Stimulated activated CD8-positive, alpha-beta memory T cell treated with anti-CD3 and anti-CD28 coated beads, Interleukin-12 subunit alpha, Interleukin-12 subunit beta, amount 100 ng/mL, for 1 hour (primary cell): ENCODE measurements around the gene TANK.
"Not testable (repeated sequence)": the region's sequence is repeated elsewhere in the genome, so short reads cannot be mapped to it uniquely, and the experiment has no call there.

Experiments
- DNase-seq: peaks from one replicate; pipeline ENCODE4 v3.0.0-alpha.2; 2020; ENCODE audit warnings: low read depth

TANK gene

GRCh38 chr2:161228511-161229240, 68.4 kb downstream of the TANK start:
- DNase-seq = no peak

GRCh38 chr2:161230959-161231358, 70.7 kb downstream of the TANK start:
- no peak for DNase-seq

GRCh38 chr2:161232571-161232970, 72.3 kb downstream of the TANK start:
- no peak for DNase-seq

DNA sequence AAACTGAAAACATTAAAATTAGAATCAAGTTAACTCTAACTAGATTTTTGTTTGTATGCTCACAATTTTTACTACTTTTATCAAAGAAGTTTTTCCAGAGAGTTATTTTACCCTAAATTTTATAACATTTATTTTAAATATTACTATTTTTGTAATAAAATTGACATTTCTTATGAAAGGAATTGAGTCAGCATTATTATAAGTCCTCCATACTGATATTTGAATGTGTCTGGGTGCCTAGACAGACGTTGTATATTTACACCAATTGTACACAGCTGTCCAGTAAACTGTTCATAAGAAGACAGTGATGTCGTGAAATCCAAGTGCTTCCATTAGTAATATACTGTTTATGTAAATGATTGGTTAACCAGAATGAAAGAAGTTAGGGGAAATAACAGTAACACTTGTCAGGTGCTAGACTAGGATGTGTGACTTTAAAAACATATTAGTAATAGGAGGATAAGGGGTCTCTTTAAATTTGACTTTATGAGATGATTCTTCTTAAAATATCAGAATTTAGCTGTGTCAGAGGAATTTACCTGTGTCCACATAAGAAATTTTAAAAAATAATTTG, 73.7 kb downstream of the TANK start:
- DNase-seq = no peak

GRCh38 chr2:161234627-161235026, 74.4 kb downstream of the TANK start:
- DNase-seq = no peak

GRCh38 chr2:161237392-161238264, 77.4 kb downstream of the TANK start:
- no peak for DNase-seq

DNA sequence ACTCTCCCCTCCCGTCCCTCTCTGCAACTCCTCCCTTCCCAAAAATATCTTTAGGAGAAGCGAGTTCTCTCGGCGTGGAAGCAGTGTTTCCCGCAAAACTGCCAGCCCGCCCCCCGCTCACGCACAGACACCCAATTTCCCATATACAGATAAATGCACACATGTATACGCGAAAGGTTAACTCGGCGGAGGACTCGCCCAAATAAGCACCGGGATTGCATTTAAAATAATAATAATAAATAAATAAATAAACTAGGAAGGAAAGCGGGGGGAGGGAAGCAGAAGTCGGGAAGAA, 78.0 kb downstream of the TANK start:
- DNase-seq = no peak

DNA sequence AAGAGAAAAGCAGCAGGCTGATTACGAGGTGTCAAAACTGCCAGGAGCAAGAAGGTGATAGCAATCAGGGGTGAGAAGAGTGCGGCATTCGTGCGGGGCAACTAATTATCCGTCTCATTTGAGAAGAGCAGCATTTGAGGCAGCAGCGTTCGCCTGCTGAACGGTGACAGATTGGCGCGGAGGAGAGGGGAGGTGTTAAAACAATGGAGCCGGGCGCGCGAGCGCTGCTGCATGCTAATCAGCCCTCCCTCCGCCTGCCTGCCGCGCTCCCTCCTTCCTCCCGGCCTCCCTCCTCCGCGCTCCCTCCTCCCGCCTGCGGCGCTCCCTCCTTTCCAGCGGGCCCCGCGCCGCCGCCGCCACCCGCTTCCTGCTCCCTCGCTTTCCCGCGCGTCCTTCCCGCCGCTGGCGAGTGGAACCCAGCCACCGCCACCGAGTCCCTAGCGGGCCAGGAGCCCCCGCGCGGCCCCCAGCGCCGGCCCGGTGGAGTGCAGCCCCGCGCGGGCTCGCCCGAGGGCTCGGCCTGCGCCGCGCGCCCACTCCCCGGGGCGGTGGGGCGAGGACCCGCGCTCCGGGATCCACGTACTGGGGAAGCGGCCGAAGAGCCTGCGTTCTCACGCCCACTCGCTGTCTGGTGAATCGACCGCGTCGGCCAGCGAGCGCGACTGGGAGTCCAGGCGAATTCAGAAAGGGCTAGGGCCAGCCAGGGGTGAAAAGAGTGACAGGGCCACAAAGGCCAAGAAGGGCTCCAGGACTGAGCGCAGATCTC, 78.5 kb downstream of the TANK start:
- no peak for DNase-seq

GRCh38 chr2:161239326-161240109, 79.3 kb downstream of the TANK start:
- no peak for DNase-seq

DNA sequence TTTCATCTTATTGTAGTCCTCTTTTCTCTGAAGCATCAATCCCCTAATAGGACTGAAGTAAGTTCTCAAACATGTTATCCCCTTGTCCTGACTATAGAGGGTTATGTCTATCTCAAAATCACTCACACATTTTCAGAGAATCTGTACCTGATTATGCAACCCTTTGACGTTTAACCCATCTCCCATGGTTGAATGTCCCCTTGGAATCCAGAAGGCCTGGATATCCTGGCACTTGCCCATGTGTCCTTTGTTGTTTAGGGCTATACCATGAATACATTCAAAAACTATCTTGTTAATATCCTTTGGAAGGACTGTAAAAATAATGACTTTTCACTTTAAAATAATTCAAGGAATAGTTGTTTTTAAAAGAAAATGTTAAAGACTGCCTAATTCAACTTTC, 81.7 kb downstream of the TANK start:
- no peak for DNase-seq

DNA sequence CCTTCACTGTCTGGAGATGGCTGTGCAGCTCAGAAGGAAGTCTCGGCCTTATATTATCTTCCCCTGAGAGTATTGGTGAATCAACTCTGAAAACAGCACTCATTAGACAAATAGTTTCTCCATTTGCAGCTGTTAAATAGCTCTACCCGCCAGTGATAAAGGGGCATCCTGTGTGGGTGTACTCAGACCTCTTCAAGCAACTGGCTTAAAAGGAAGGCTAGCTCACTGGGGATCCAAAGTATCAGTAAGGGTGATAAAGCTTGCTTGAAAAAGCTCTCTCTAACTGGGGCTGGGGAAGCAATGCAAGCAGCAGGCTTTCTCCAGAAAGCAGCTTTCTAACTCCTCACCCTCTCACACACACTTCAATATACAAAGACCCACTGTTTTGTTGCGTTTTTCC, 83.1 kb downstream of the TANK start:
- DNase-seq = no peak

DNA sequence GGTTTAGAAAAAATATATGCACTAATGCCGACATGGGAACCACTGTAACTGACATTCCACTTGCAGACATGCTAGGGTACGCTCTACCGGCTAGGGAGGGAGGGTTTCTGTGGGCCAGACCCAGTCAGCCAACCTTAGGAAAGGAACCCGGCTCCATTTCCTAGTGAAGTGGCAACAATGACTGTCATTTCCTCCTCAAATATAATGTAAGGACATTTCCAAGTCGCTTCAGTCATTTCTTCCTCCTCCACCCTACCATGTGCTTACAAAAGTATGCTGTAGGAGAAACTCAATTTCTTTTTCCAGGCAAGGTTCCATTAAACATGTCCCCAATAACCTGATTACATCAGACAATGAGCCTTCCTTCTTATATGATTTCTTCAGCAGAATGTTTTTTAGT, 83.7 kb downstream of the TANK start:
- no peak for DNase-seq

GRCh38 chr2:161244387-161245260, 84.4 kb downstream of the TANK start:
- DNase-seq = not testable (repeated sequence)

DNA sequence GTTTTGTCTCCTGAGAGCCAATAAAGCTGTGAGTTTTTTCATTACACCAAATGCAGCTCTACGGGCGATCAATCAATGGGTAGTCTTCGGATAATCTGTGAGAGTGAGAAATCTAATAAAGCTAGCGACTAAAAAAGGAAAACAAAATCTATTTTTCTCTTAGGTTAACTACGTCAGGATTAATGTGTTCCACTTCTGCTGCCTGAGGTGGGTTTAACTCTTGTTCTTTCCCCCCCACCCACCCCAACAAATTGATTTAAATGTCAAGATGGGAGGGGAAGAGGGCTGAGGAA, 85.0 kb downstream of the TANK start:
- no peak for DNase-seq

GRCh38 chr2:161245671-161246070, 85.4 kb downstream of the TANK start:
- DNase-seq = no peak

DNA sequence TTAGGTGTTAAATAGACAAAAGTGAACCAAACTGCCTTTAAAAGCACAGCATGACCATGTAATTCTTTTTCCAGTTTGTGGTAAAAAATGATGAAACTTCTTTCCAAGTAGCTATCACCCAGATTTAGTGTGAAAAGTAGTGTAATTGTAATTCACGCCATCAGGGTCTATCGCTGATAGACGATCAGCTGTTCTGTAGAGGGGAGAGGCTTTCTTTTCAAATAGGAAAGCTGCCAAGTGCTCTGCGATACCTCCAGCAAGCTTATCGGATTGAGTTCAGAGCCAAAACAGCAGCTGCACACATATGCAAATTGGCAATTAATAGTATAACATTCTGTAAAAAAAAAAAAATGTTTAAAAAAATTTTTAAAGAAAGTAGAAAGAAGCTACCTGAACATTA, 86.1 kb downstream of the TANK start:
- DNase-seq = no peak

DNA sequence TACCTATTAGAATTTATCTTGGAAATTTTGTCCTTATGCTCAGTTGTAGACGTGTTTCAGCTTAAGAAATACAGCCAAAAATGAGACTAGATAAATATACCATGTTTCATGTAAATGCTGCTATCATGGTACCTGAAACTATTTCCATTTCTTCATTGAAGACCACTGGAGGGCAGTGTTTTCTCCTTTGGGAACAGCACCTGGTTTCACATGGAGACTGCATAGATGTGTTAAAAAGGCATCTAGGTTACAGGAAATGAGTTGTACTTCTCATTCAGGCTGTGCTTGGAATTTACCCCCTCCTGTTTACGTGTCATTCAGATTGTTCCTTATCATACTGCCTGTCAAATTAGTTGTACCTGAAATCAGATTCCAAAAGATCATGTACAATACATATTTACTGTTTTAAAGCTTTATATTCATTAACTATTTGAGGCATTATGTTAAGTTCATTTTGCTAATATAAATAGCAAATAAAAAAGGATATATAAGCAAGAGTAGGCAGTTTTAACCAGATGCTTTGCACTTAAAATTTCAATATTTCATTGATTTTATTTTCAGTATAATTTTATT, 90.7 kb downstream of the TANK start:
- DNase-seq = no peak

DNA sequence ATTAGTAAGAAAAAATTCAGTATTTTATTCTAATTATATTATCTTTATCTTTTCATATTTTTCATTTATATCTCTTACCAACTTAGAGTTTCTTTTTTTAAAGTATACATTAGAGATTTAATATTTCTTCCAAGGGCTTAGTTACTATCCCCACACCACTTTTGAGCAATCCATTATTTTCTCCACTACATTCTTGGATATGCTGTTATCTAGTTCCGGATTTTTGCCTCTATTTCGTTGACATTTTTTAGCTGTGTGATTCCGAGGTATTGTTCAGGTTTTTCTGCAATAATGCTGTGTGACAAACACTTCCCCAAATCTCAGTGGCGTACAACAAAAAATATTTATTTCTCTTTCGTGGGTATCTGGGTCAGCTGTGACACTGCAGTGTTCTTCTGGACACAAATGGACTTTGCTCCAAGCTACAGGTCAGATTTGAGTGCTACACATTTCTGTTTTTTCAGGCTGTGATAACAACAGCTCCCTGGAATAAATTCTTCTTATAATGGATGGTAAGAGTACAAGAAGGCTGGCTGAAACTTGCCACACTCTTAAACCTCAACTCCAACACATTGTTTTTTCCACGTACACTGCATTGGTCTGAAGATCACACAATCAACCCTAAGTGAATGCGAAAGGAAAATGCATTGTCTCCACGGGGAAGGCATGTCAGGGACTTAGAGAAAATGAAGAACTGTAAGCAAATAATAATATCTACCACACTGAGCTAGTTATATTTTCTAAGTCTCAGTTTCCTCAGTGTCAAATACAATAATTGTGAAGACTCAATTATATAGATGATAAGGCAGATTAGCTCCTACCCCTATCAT, 97.1 kb downstream of the TANK start:
- no peak for DNase-seq

DNA sequence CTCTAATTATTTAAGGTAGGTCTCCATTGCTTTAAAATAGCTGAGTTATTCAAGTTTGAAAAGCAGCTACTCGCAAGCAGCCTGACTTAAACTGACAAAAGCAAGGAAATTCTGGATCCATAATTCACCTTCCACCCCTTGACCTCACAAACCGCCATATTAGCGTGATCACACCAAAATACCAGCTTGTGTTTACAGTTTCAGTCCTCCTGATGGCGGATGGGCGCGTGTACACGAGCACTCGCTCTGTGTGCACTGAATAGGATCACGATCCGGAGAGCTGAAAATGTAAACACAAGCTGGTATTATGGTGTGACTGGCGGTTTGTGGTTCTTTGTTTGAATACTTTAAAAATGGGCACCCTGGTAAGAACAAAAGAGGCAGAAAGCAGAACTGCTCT, 105.6 kb downstream of the TANK start:
- DNase-seq = no peak

GRCh38 chr2:161269111-161269510, 108.9 kb downstream of the TANK start:
- no peak for DNase-seq
